OCI-LY1 (cell line): Measurements from ENCODE around the gene POLR3GL.
"Not testable (repeated sequence)": the region's sequence is repeated elsewhere in the genome, so short reads cannot be mapped to it uniquely, and the experiment has no call there.

Experiments used
- H2AFZ ChIP-seq: fragments of 200-600 bp; sonication (generic), shearing (Covaris generic); 2 replicates; pipeline ENCODE4 v1.6.0; 2014; ENCODE audit warnings: antibody characterized with exemption, mild to moderate bottlenecking, low read length
- H3F3A ChIP-seq: fragments of 200-600 bp; sonication (generic), shearing (Covaris generic); 2 replicates; pipeline ENCODE4 v1.6.0; 2014; ENCODE audit warnings: mild to moderate bottlenecking, antibody characterized with exemption, low read length, moderate library complexity; ENCODE audit not compliant: insufficient read depth
- H3K27ac ChIP-seq: fragments of 200-600 bp; sonication (generic); 2 replicates; pipeline ENCODE4 v1.5.1; 2014; ENCODE audit warnings: low read length, mixed run types, mild to moderate bottlenecking, low read depth; ENCODE audit not compliant: poor library complexity, severe bottlenecking
- H3K27me3 ChIP-seq: fragments of 200-600 bp; sonication (generic); 2 replicates; pipeline ENCODE4 v1.6.0; 2014; ENCODE audit warnings: antibody characterized with exemption, mild to moderate bottlenecking, low read length, moderate library complexity; ENCODE audit not compliant: insufficient read depth
- H3K36me3 ChIP-seq: fragments of 200-600 bp; sonication (generic); 2 replicates; pipeline ENCODE4 v1.6.1; 2014; ENCODE audit warnings: mild to moderate bottlenecking, antibody characterized with exemption, low read length, moderate library complexity, mixed read lengths; ENCODE audit not compliant: insufficient read depth
- H3K4me1 ChIP-seq: fragments of 200-600 bp; sonication (generic); 2 replicates; pipeline ENCODE4 v1.5.1; 2014; ENCODE audit warnings: mild to moderate bottlenecking, low read length, moderate library complexity; ENCODE audit not compliant: insufficient read depth, severe bottlenecking
- H3K4me2 ChIP-seq: fragments of 200-600 bp; sonication (generic), shearing (Covaris generic); 2 replicates; pipeline ENCODE4 v1.6.1; 2014; ENCODE audit warnings: low read length
- H3K4me3 ChIP-seq: fragments of 200-600 bp; sonication (generic); 2 replicates; pipeline ENCODE4 v1.5.1; 2014; ENCODE audit warnings: low read length, low read depth, mild to moderate bottlenecking, mixed read lengths; ENCODE audit not compliant: poor library complexity, severe bottlenecking
- H3K79me2 ChIP-seq: fragments of 200-600 bp; shearing (Covaris generic); 2 replicates; pipeline ENCODE4 v1.6.1; 2016; ENCODE audit warnings: mixed run types, low read length, mixed read lengths; ENCODE audit not compliant: insufficient read depth
- H3K9ac ChIP-seq: fragments of 200-600 bp; sonication (generic), shearing (Covaris generic); 2 replicates; pipeline ENCODE4 v1.6.1; 2014; ENCODE audit warnings: mild to moderate bottlenecking, low read length, mixed read lengths
- H3K9me2 ChIP-seq: fragments of 200-600 bp; sonication (generic), shearing (Covaris generic); 2 replicates; pipeline ENCODE4 v1.6.1; 2014; ENCODE audit warnings: low read depth, mild to moderate bottlenecking, low read length, mixed read lengths
- H3K9me3 ChIP-seq: fragments of 200-600 bp; shearing (Covaris generic); 2 replicates; pipeline ENCODE4 v1.6.1; 2014; ENCODE audit warnings: low read length, mixed read lengths
- H4K20me1 ChIP-seq: fragments of 200-600 bp; sonication (generic), shearing (Covaris generic); 2 replicates; pipeline ENCODE4 v1.6.0; 2016; ENCODE audit warnings: mild to moderate bottlenecking, low read length; ENCODE audit not compliant: insufficient read depth
- EZH2 ChIP-seq: fragments of 200-600 bp; sonication (generic), shearing (Covaris generic); IDR thresholded peaks from 2 replicates; pipeline ENCODE4 v1.8.0; 2017; ENCODE audit warnings: borderline replicate concordance, mixed run types, mild to moderate bottlenecking, antibody characterized with exemption, low read length, moderate library complexity, mixed read lengths
- TF ChIP-seq, protein P1 (sequence below): fragments of 200-600 bp; sonication (generic), shearing (Covaris generic); IDR thresholded peaks from 2 replicates; pipeline ENCODE4 v1.5.1; 2017; ENCODE audit warnings: mild to moderate bottlenecking, antibody characterized with exemption, low read length, moderate library complexity, mixed read lengths

The POLR3GL gene

DNA sequence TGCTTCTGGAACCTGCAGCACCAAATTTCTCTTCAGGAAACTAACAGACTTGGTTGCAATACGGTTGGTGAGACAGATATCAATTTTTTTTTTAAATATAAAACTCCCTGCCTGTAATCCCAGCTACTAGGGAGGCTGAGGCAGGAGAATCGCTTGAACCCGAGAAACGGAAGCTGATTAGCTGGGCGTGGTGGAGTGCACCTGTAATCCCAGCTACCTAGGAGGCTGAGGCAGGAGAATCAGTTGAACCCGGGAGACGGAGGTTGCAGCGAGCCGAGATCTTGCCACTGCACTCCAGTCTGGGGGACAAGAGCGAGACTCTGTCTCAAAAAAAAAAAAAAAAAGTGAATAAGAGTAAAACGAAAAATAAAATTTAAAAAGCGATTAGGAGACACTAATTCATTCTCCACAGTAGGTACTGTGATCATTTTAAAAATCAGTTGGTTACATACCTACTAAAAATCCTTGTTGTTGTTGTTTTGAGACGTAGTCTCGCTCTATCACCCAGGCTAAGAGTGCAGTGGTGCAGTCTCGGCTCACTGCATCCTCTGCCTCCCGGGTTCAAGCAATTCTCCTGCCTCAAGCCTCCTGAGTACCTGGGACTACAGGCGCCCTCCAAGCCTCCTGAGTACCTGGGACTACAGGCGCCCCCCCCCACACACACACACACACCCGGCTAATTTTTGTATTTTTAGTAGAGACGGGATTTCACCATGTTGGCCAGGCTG, 36.4 kb upstream of the POLR3GL start:
- Histone ChIP-seq H3K9me2 (no peaks in the 10 kb centered on the region), H3K9me3 (no peaks in the 10 kb centered on the region), H3K4me1 (peaks cover 35% of the 10 kb centered on the region), H3K27ac (peak overlapping the region; percentile 96), H3F3A (peaks cover 3% of the 10 kb centered on the region; the same call in 1 of the 2 replicates), H3K36me3 (peaks cover 23% of the 10 kb centered on the region), H3K4me2 (peak overlapping the region; percentile 74), H3K4me3 (peak overlapping the region; percentile 85), H3K79me2 (peaks cover 9% of the 10 kb centered on the region), H3K9ac (peak overlapping the region; percentile 98), H3K27me3 (no peaks in the 10 kb centered on the region), H2AFZ (no peak overlapping the region), H4K20me1 (no peaks in the 10 kb centered on the region)
- TF ChIP-seq, protein P1, sequence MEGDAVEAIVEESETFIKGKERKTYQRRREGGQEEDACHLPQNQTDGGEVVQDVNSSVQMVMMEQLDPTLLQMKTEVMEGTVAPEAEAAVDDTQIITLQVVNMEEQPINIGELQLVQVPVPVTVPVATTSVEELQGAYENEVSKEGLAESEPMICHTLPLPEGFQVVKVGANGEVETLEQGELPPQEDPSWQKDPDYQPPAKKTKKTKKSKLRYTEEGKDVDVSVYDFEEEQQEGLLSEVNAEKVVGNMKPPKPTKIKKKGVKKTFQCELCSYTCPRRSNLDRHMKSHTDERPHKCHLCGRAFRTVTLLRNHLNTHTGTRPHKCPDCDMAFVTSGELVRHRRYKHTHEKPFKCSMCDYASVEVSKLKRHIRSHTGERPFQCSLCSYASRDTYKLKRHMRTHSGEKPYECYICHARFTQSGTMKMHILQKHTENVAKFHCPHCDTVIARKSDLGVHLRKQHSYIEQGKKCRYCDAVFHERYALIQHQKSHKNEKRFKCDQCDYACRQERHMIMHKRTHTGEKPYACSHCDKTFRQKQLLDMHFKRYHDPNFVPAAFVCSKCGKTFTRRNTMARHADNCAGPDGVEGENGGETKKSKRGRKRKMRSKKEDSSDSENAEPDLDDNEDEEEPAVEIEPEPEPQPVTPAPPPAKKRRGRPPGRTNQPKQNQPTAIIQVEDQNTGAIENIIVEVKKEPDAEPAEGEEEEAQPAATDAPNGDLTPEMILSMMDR, result no peak
- no peak for TF ChIP-seq EZH2

DNA sequence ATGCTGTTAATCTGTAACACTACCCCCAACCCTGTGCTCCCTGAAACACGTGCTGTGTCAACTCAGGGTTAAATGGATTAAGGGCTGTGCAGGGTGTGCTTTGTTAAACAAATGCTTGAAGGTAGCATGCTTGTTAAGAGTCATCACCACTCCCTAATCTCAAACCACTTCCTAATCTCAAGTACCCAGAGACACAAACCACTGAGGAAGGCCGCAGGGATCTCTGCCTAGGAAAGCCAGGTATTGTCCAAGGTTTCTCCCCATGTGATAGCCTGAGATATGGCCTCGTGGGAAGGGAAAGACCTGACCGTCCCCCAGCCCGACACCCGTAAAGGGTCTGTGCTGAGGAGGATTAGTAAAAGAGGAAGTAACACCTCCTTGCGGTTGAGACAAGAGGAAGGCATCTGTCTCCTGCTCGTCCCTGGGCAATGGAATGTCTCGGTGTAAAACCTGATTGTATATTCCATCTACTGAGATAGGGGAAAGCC, 31.9 kb upstream of the POLR3GL start:
- H4K20me1 ChIP-seq, H3F3A ChIP-seq, H3K27me3 ChIP-seq, H3K9me2 ChIP-seq, H3K79me2 ChIP-seq, H2AFZ ChIP-seq, H3K9me3 ChIP-seq: not testable (repeated sequence)
- Histone ChIP-seq H3K36me3 (peaks cover 13% of the 10 kb centered on the region; the same call in 1 of the 2 replicates), H3K4me3 (peak overlapping the region; percentile 45), H3K4me1 (peaks cover 34% of the 10 kb centered on the region), H3K27ac (peak overlapping the region; percentile 85), H3K9ac (peak overlapping the region; percentile 31; the same call in 1 of the 2 replicates), H3K4me2 (peak overlapping the region; percentile 58)

DNA sequence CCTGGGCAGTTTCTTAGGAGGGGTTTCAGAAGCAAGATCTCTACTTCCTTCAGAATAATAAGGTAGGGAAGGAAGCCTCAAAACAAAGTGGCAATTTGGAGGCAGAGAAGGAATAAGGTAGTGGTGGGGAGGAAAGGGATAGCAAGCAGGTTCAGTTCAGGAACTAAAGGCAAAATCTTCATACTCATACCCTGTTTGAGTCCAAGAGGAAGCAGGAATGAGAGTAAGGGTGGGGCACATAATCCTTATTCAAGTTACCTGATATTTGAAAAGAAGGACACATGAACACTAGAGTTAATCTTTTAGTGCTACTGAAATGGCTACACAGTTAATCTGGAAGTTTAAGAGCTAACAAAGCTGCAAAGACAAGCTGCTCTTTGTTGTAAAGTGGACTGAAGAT, 28.8 kb upstream of the POLR3GL start:
- Histone ChIP-seq H3K36me3 (peaks cover 13% of the 10 kb centered on the region), H3K9ac (no peak overlapping the region), H3K4me2 (no peak overlapping the region), H4K20me1 (no peaks in the 10 kb centered on the region), H3K27ac (peak overlapping the region; percentile 10), H3F3A (no peaks in the 10 kb centered on the region), H3K4me3 (no peak overlapping the region), H3K27me3 (no peaks in the 10 kb centered on the region), H3K79me2 (no peaks in the 10 kb centered on the region), H3K9me2 (no peaks in the 10 kb centered on the region), H3K4me1 (peaks cover 33% of the 10 kb centered on the region), H3K9me3 (no peaks in the 10 kb centered on the region), H2AFZ (no peak overlapping the region)
- TF ChIP-seq EZH2, result no peak
- TF ChIP-seq, protein P1, result no peak

DNA sequence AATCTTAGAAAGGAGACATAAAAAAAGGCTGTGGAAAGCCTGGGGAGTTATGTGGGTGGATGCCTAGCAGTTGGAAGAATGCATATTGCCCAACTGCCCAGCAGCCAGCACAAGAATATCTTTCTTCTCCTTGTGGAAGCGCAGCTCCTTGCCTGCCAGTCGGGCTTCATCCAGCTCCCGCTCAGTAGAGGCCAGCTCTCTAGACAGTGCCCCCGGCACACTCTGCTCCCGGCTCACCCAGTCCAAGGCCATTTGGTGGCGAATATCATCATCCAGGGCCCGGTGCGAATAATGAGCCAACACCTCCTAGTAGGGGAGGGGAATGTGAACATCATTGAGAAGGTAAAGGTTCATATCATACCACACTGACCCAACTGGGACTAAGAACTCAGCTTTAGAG, 28.2 kb upstream of the POLR3GL start:
- Histone ChIP-seq H4K20me1 (no peaks in the 10 kb centered on the region), H3K9me3 (no peaks in the 10 kb centered on the region), H3K4me3 (no peak overlapping the region), H3K9me2 (no peaks in the 10 kb centered on the region), H3K9ac (no peak overlapping the region), H3F3A (no peaks in the 10 kb centered on the region), H3K79me2 (no peaks in the 10 kb centered on the region), H3K4me2 (no peak overlapping the region), H2AFZ (no peak overlapping the region), H3K27ac (peak overlapping the region; percentile 10), H3K27me3 (no peaks in the 10 kb centered on the region), H3K4me1 (peaks cover 33% of the 10 kb centered on the region), H3K36me3 (peaks cover 13% of the 10 kb centered on the region)
- TF ChIP-seq, protein P1, result no peak
